ENCODE data around the gene CDH9. TPM values are rescaled to one million over a fixed set of nuclear protein-coding genes. Genes with fewer than 3 reads are reported as not detected.

The CDH9 gene
- total and polyA plus RNA-seq, 2 donors (not counting 1 experiment from before 2014, with no cell fraction given): not detected

DNA sequence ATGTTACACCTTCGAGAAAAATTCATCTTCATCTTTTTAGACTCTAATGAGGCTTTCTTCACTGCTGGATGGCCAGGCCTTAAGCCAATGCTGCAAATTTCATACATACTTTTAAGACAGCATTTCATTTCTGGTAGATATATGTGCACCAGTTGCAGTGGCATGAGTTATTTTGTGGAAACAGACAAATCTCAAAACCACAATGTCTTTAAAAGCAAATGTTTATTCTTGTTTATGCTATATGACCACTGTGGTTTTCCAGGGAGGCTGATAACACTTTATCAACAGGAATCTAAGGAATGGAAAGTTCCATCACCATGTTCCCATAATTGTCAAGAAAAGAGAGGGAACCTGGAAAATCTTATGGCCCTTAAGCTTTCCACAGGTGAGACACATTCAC is 27.7 kb downstream of the CDH9 start:
- WGBS (ENCODE audit: insufficient coverage): no CpG with 5 or more reads among the region's 1 CpG
- CTCF ChIA-PET: no interaction called here
- no peak overlapping the region for H3K4me3 Mint-ChIP-seq

DNA sequence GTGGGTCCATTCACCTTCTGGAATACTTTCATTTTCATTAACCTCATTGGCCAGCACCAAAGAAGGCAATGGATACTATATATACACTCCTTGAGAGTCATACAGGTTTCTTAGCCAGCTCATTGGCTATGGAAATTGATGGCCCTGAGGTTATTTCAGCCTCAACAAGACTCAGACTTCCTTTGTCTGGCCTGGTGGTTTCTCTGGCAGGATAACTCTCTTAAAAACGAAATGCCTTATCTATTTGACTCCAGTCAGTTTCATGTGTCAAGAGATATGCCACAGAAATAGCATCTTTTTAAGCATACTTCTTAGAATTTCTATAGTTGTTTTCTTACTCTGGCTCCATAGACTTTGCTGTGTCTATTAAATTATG is 28.9 kb downstream of the CDH9 start:
- no peaks in the 10 kb centered on the region for H3K27me3 ChIP-seq (replicated peaks in 1 of 4; ENCODE audit: control extremely low read depth in 1 of 4, control insufficient read depth in 3 of 4, insufficient read depth in 4 of 4, low read length in 3 of 4)
- intact Hi-C loops (cut with micrococcal nuclease): no loop called here
- ChIA-PET POLR2A (no interaction called here), CTCF (no interaction called here)
- no peaks in the 10 kb centered on the region for H3K4me1 ChIP-seq (ENCODE audit: control insufficient read depth in 2 of 2, insufficient read depth in 2 of 2, low read length in 2 of 2)
- ATAC-seq (ENCODE audit: low read depth): no peak
- H3K27ac ChIP-seq (ENCODE audit: low read length in 2 of 2): no peak overlapping the region
- WGBS (ENCODE audit: insufficient coverage): no CpG with 5 or more reads among the region's 1 CpG
- no peaks in the 10 kb centered on the region for H3K27me3 Mint-ChIP-seq
- H4K20me1 ChIP-seq (ENCODE audit: control insufficient read depth, insufficient read depth, low read length, poor library complexity, severe bottlenecking): no peaks in the 10 kb centered on the region
- no peak overlapping the region for H3K4me3 Mint-ChIP-seq
- H3K9me3 ChIP-seq (ENCODE audit: control extremely low read depth in 1 of 3, control insufficient read depth in 2 of 3, insufficient read depth in 1 of 3, low read length in 2 of 3): no peaks in the 10 kb centered on the region
- H3K79me2 ChIP-seq (ENCODE audit: control insufficient read depth, insufficient read depth, low read length): no peaks in the 10 kb centered on the region
- DNase-seq: no peak
- H3K9me3 Mint-ChIP-seq (ENCODE audit: insufficient read depth): peaks cover 4% of the 10 kb centered on the region
- H3K4me1 Mint-ChIP-seq: no peaks in the 10 kb centered on the region
- no peak overlapping the region for H3K9ac ChIP-seq (ENCODE audit: low read length)
- no peak overlapping the region for H3K4me2 ChIP-seq (replicated peaks; ENCODE audit: low read depth, low read length, poor library complexity, severe bottlenecking)
- H3K27ac Mint-ChIP-seq: no peak overlapping the region
- no peak for TF ChIP-seq EZH2 (IDR thresholded peaks at IDR 0.05; ENCODE audit: borderline replicate concordance, insufficient read depth, low read depth, low read length, poor library complexity, severe bottlenecking)
- TF ChIP-seq, protein P1, sequence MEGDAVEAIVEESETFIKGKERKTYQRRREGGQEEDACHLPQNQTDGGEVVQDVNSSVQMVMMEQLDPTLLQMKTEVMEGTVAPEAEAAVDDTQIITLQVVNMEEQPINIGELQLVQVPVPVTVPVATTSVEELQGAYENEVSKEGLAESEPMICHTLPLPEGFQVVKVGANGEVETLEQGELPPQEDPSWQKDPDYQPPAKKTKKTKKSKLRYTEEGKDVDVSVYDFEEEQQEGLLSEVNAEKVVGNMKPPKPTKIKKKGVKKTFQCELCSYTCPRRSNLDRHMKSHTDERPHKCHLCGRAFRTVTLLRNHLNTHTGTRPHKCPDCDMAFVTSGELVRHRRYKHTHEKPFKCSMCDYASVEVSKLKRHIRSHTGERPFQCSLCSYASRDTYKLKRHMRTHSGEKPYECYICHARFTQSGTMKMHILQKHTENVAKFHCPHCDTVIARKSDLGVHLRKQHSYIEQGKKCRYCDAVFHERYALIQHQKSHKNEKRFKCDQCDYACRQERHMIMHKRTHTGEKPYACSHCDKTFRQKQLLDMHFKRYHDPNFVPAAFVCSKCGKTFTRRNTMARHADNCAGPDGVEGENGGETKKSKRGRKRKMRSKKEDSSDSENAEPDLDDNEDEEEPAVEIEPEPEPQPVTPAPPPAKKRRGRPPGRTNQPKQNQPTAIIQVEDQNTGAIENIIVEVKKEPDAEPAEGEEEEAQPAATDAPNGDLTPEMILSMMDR (IDR thresholded peaks at IDR 0.05): no peak
- H3K4me3 ChIP-seq (ENCODE audit: control extremely low read depth in 1 of 5, extremely low read depth in 1 of 5, insufficient read depth in 1 of 5, low read depth in 2 of 5, low read length in 4 of 5): no peak overlapping the region
- no peak overlapping the region for H2AFZ ChIP-seq (ENCODE audit: insufficient read depth, low read depth, low read length, poor library complexity, severe bottlenecking)
- no peaks in the 10 kb centered on the region for H3K36me3 ChIP-seq (replicated peaks in 1 of 2; ENCODE audit: control extremely low read depth in 1 of 2, control insufficient read depth in 1 of 2, extremely low read depth in 1 of 2, insufficient read depth in 2 of 2, low read length in 1 of 2)

More for the DNA sequence above, 27.7 kb downstream of the CDH9 start:
- no peaks in the 10 kb centered on the region for H3K4me1 Mint-ChIP-seq
- no peak overlapping the region for H3K27ac ChIP-seq (ENCODE audit: low read length in 2 of 2)
- H3K27me3 Mint-ChIP-seq: no peaks in the 10 kb centered on the region
- H3K4me3 ChIP-seq (ENCODE audit: control extremely low read depth in 1 of 5, extremely low read depth in 1 of 5, insufficient read depth in 1 of 5, low read depth in 2 of 5, low read length in 4 of 5): no peak overlapping the region
- no peaks in the 10 kb centered on the region for H3K27me3 ChIP-seq (replicated peaks in 1 of 4; ENCODE audit: control extremely low read depth in 1 of 4, control insufficient read depth in 3 of 4, insufficient read depth in 4 of 4, low read length in 3 of 4)
- intact Hi-C loops (cut with micrococcal nuclease): no loop called here
- H3K79me2 ChIP-seq (ENCODE audit: control insufficient read depth, insufficient read depth, low read length): no peaks in the 10 kb centered on the region
- H3K4me1 ChIP-seq (ENCODE audit: control insufficient read depth in 2 of 2, insufficient read depth in 2 of 2, low read length in 2 of 2): no peaks in the 10 kb centered on the region
- H3K9ac ChIP-seq (ENCODE audit: low read length): no peak overlapping the region
- no peak overlapping the region for H3K27ac Mint-ChIP-seq
- no peaks in the 10 kb centered on the region for H3K9me3 ChIP-seq (ENCODE audit: control extremely low read depth in 1 of 3, control insufficient read depth in 2 of 3, insufficient read depth in 1 of 3, low read length in 2 of 3)
- DNase-seq: no peak
- no peaks in the 10 kb centered on the region for H4K20me1 ChIP-seq (ENCODE audit: control insufficient read depth, insufficient read depth, low read length, poor library complexity, severe bottlenecking)
- no peaks in the 10 kb centered on the region for H3K36me3 ChIP-seq (replicated peaks in 1 of 2; ENCODE audit: control extremely low read depth in 1 of 2, control insufficient read depth in 1 of 2, extremely low read depth in 1 of 2, insufficient read depth in 2 of 2, low read length in 1 of 2)
- TF ChIP-seq, protein P1 (IDR thresholded peaks at IDR 0.05): no peak
- no peak for TF ChIP-seq EZH2 (IDR thresholded peaks at IDR 0.05; ENCODE audit: borderline replicate concordance, insufficient read depth, low read depth, low read length, poor library complexity, severe bottlenecking)
- POLR2A ChIA-PET: no interaction called here
- no peak for ATAC-seq (ENCODE audit: low read depth)
- H2AFZ ChIP-seq (ENCODE audit: insufficient read depth, low read depth, low read length, poor library complexity, severe bottlenecking): no peak overlapping the region
- H3K9me3 Mint-ChIP-seq (ENCODE audit: insufficient read depth): peaks cover 4% of the 10 kb centered on the region
- no peak overlapping the region for H3K4me2 ChIP-seq (replicated peaks; ENCODE audit: low read depth, low read length, poor library complexity, severe bottlenecking)
